Measurements from ENCODE around the gene FLYWCH2.

GRCh38 chr16:2911638-2912329 is 28.8 kb downstream of the FLYWCH2 start, which contains the start of gene FLYWCH1:
- TF ChIP-seq, protein P1, sequence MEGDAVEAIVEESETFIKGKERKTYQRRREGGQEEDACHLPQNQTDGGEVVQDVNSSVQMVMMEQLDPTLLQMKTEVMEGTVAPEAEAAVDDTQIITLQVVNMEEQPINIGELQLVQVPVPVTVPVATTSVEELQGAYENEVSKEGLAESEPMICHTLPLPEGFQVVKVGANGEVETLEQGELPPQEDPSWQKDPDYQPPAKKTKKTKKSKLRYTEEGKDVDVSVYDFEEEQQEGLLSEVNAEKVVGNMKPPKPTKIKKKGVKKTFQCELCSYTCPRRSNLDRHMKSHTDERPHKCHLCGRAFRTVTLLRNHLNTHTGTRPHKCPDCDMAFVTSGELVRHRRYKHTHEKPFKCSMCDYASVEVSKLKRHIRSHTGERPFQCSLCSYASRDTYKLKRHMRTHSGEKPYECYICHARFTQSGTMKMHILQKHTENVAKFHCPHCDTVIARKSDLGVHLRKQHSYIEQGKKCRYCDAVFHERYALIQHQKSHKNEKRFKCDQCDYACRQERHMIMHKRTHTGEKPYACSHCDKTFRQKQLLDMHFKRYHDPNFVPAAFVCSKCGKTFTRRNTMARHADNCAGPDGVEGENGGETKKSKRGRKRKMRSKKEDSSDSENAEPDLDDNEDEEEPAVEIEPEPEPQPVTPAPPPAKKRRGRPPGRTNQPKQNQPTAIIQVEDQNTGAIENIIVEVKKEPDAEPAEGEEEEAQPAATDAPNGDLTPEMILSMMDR (IDR thresholded peaks at IDR 0.05; ENCODE audit: borderline replicate concordance, extremely low read depth, low read length, poor library complexity, severe bottlenecking): peak; percentile 2
- no peak for TF ChIP-seq EZH2 (IDR thresholded peaks at IDR 0.05; ENCODE audit: borderline replicate concordance, low read depth, low read length, severe bottlenecking)

All from DND-41 (cell line).